H9 (cell line): ENCODE measurements around the gene TRMT1L. TPM values are rescaled to one million over a fixed set of nuclear protein-coding genes. Genes with fewer than 3 reads are reported as not detected.

Experiments
- DNase-seq: peaks from one replicate; pipeline ENCODE4 v3.0.0-alpha.2; 2017
- H2AFZ ChIP-seq: one replicate; pipeline ENCODE4 v1.6.1; 2013; ENCODE audit warnings: mild to moderate bottlenecking, low read length, control low read depth, moderate library complexity
- H2AK5ac ChIP-seq: 2 replicates; pipeline ENCODE4 v1.6.1; 2013; ENCODE audit warnings: low read length, control low read depth, mixed read lengths; ENCODE audit not compliant: insufficient read length
- H2BK120ac ChIP-seq: one replicate; pipeline ENCODE4 v1.6.1; 2013; ENCODE audit warnings: low read depth, mild to moderate bottlenecking, low read length, control low read depth, inconsistent platforms; ENCODE audit not compliant: poor library complexity, severe bottlenecking
- H2BK12ac ChIP-seq: 2 replicates; pipeline ENCODE4 v1.6.1; 2013; ENCODE audit warnings: low read length, control low read depth, mixed read lengths, low read depth; ENCODE audit not compliant: insufficient read length
- H2BK15ac ChIP-seq: 2 replicates; pipeline ENCODE4 v1.6.1; 2013; ENCODE audit warnings: low read depth, low read length, control low read depth
- H2BK20ac ChIP-seq: one replicate; pipeline ENCODE4 v1.6.1; 2013; ENCODE audit warnings: low read depth, mild to moderate bottlenecking, low read length, control low read depth, inconsistent platforms; ENCODE audit not compliant: poor library complexity, severe bottlenecking
- H2BK5ac ChIP-seq: 2 replicates; pipeline ENCODE4 v1.6.1; 2013; ENCODE audit warnings: low read length, control low read depth, mixed read lengths; ENCODE audit not compliant: insufficient read length
- H3K14ac ChIP-seq: 2 replicates; pipeline ENCODE4 v1.6.1; 2013; ENCODE audit warnings: low read length, control low read depth; ENCODE audit not compliant: insufficient read depth
- H3K18ac ChIP-seq: 2 replicates; pipeline ENCODE4 v1.6.1; 2013; ENCODE audit warnings: low read depth, mild to moderate bottlenecking, mixed read lengths, low read length, control low read depth; ENCODE audit not compliant: insufficient read length
- H3K23ac ChIP-seq: 2 replicates; pipeline ENCODE4 v1.6.1; 2013; ENCODE audit warnings: low read length, control low read depth, mixed read lengths, low read depth; ENCODE audit not compliant: insufficient read length
- H3K23me2 ChIP-seq: 2 replicates; pipeline ENCODE4 v1.6.1; 2013; ENCODE audit warnings: low read depth, mild to moderate bottlenecking, mixed read lengths, low read length, control low read depth; ENCODE audit not compliant: insufficient read length, poor library complexity, severe bottlenecking
- H3K27ac ChIP-seq: 2 replicates; pipeline ENCODE4 v1.5.1; 2013; ENCODE audit warnings: low read length, control low read depth, mixed read lengths, low read depth; ENCODE audit not compliant: insufficient read length
- H3K27me3 ChIP-seq: 2 replicates; pipeline ENCODE4 v1.6.1; 2013; ENCODE audit warnings: low read length, control low read depth, inconsistent platforms; ENCODE audit not compliant: insufficient read depth
- H3K4ac ChIP-seq: 2 replicates; pipeline ENCODE4 v1.6.1; 2013; ENCODE audit warnings: low read depth, mild to moderate bottlenecking, control low read depth, inconsistent platforms, low read length, moderate library complexity
- H3K4me1 ChIP-seq: 2 replicates; pipeline ENCODE4 v1.6.1; 2013; ENCODE audit warnings: low read length, control low read depth, inconsistent platforms; ENCODE audit not compliant: insufficient read depth
- H3K4me2 ChIP-seq: 2 replicates; pipeline ENCODE4 v1.6.1; 2013; ENCODE audit warnings: low read length, control low read depth, mixed read lengths; ENCODE audit not compliant: insufficient read length, insufficient read depth
- H3K56ac ChIP-seq: 2 replicates; pipeline ENCODE4 v1.6.1; 2013; ENCODE audit warnings: low read depth, mild to moderate bottlenecking, mixed read lengths, low read length, control low read depth; ENCODE audit not compliant: insufficient read length
- H3K79me1 ChIP-seq: 2 replicates; pipeline ENCODE4 v1.6.1; 2013; ENCODE audit warnings: low read depth, mild to moderate bottlenecking, moderate library complexity, low read length, control low read depth, inconsistent platforms; ENCODE audit not compliant: insufficient read depth, poor library complexity, severe bottlenecking
- H3K79me2 ChIP-seq: 2 replicates; pipeline ENCODE4 v1.6.1; 2013; ENCODE audit warnings: low read length, control low read depth, inconsistent platforms; ENCODE audit not compliant: insufficient read depth
- H3K9ac ChIP-seq: 2 replicates; pipeline ENCODE4 v1.6.1; 2013; ENCODE audit warnings: low read length, control low read depth, mixed read lengths; ENCODE audit not compliant: insufficient read length; ENCODE audit errors: extremely low read depth
- H3K9me3 ChIP-seq: one replicate; pipeline ENCODE4 v1.6.1; 2013; ENCODE audit warnings: low read depth, low read length, inconsistent platforms; ENCODE audit not compliant: control insufficient read depth
- H3T11ph ChIP-seq: one replicate; pipeline ENCODE4 v1.6.1; 2013; ENCODE audit warnings: mild to moderate bottlenecking, low read length, control low read depth, inconsistent platforms
- H4K20me1 ChIP-seq: one replicate; pipeline ENCODE4 v1.6.1; 2013; ENCODE audit not compliant: control insufficient read depth, insufficient read length, insufficient read depth
- H4K5ac ChIP-seq: 2 replicates; pipeline ENCODE4 v1.6.1; 2013; ENCODE audit warnings: low read depth, mild to moderate bottlenecking, mixed read lengths, low read length, control low read depth; ENCODE audit not compliant: insufficient read length
- H4K8ac ChIP-seq: replicated peaks from 2 replicates; pipeline ENCODE4 v1.6.1; 2013; ENCODE audit warnings: low read length, control low read depth, mixed read lengths, low read depth; ENCODE audit not compliant: insufficient read length
- H4K91ac ChIP-seq: 2 replicates; pipeline ENCODE4 v1.6.1; 2013; ENCODE audit warnings: low read depth, mild to moderate bottlenecking, moderate library complexity, mixed read lengths, low read length, control low read depth; ENCODE audit not compliant: insufficient read length
- H3K27ac Mint-ChIP-seq, 3 experiments: 2 replicates in 2 of 3; 3 replicates in 1 of 3; pipeline ENCODE4 v1.8.0; 2020 to 2021; ENCODE audit warnings: mixed read lengths in 3 of 3, mild to moderate bottlenecking in 1 of 3, moderate library complexity in 1 of 3
- H3K27me3 Mint-ChIP-seq: 2 replicates; pipeline ENCODE4 v1.8.0; 2021; ENCODE audit warnings: low read depth, mild to moderate bottlenecking, moderate library complexity, mixed read lengths
- H3K36me3 Mint-ChIP-seq, 3 experiments: 2 replicates in 2 of 3; 3 replicates in 1 of 3; pipeline ENCODE4 v1.8.0; 2020 to 2021; ENCODE audit warnings: low read depth in 3 of 3, mixed read lengths in 3 of 3; ENCODE audit not compliant: insufficient read depth in 1 of 3
- H3K4me1 Mint-ChIP-seq, 2 experiments: 2 replicates each; pipeline ENCODE4 v1.8.0; 2020; ENCODE audit warnings: mixed read lengths in 2 of 2
- H3K4me3 Mint-ChIP-seq, 2 experiments: 2 replicates in 1 of 2; 3 replicates in 1 of 2; pipeline ENCODE4 v1.8.0; 2020 to 2021; ENCODE audit warnings: mild to moderate bottlenecking in 2 of 2, mixed read lengths in 2 of 2, moderate library complexity in 1 of 2
- H3K9me3 Mint-ChIP-seq, 2 experiments: 2 replicates in 1 of 2; 3 replicates in 1 of 2; pipeline ENCODE4 v1.8.0; 2020; ENCODE audit warnings: mild to moderate bottlenecking in 2 of 2, mixed read lengths in 2 of 2, moderate library complexity in 1 of 2
- CTCF ChIP-seq: fragments of 200-600 bp; sonication (generic); conservative IDR thresholded peaks from 3 replicates; pipeline ENCODE4 v1.8.0; 2021; ENCODE audit warnings: antibody characterized with exemption, mild to moderate bottlenecking
- WGBS: extraction: QIAGEN DNeasy Blood & Tissue Kit; methylation state at CpG from one replicate; pipeline ENCODE4 v1.1.7; 2013; ENCODE audit warnings: missing lambda C conversion rate, low lambda C conversion rate, mixed read lengths; ENCODE audit not compliant: insufficient read length; ENCODE audit errors: extremely low coverage; 5-methylcytosine and 5-hydroxymethylcytosine counted together
- total RNA-seq: library from RNA; stranded (reverse); gene quantifications from 2 replicates; pipeline ENCODE4 v1.2.1, GENCODE V29; 2021

Gene TRMT1L
- total RNA-seq, 1 experiment from 2014 or later = 17.9 TPM

GRCh38 chr1:185156288-185156853 lies 382 bp downstream of the TRMT1L start:
- Histone ChIP-seq H3K79me2 (no peaks in the 10 kb centered on the region), H3K18ac (peak overlapping the region; percentile 49), H3K23me2 (peaks cover 13% of the 10 kb centered on the region), H2BK5ac (no peak overlapping the region), H3K79me1 (no peaks in the 10 kb centered on the region), H3K27ac (peak overlapping the region; percentile 59), H3T11ph (no peak overlapping the region), H4K5ac (no peak overlapping the region), H3K9ac (peak overlapping the region; percentile 89), H3K23ac (no peak overlapping the region), H2BK20ac (no peak overlapping the region), H3K27me3 (no peaks in the 10 kb centered on the region), H3K4ac (no peak overlapping the region), H2AFZ (no peak overlapping the region), H4K20me1 (no peaks in the 10 kb centered on the region), H3K4me2 (peak overlapping the region; percentile 98), H2BK120ac (no peak overlapping the region), H2BK15ac (no peak overlapping the region), H2BK12ac (no peak overlapping the region), H3K14ac (peak overlapping the region; percentile 55), H4K8ac (no peak overlapping the region), H2AK5ac (no peak overlapping the region), H3K56ac (no peak overlapping the region), H3K9me3 (no peaks in the 10 kb centered on the region), H4K91ac (no peak overlapping the region), H3K4me1 (no peaks in the 10 kb centered on the region)
- Mint-ChIP-seq H3K4me3 (peak overlapping the region; percentile 92 to 97), H3K27ac (peak overlapping the region; percentile 98 to 99 (median 98)), H3K27me3 (no peaks in the 10 kb centered on the region), H3K9me3 (no peaks in the 10 kb centered on the region; a peak in 2 of 5 replicates), H3K4me1 (peaks cover 13 to 17% of the 10 kb centered on the region in 2 experiments), H3K36me3 (no peaks in the 10 kb centered on the region)
- WGBS = no CpG with 5 or more reads among the region's 30 CpGs
- DNase-seq = no peak
- no peak for TF ChIP-seq CTCF
